Tibial nerve (tissue), 4 donors: Measurements from ENCODE around the gene TTC39B.

ENCODE experiments used
- CTCF ChIP-seq, 5 experiments: fragments of 200-600 bp in 3 of 5; fragments of 450-650 bp in 2 of 5; sonication (generic) in 3 of 5; IDR thresholded peaks; one replicate each; pipeline ENCODE4 v1.5.1; 2016 to 2019; ENCODE audit warnings: antibody characterized with exemption in 5 of 5, mild to moderate bottlenecking in 3 of 5, moderate library complexity in 2 of 5
- EP300 ChIP-seq, 2 donors: sonication (generic); formaldehyde crosslinking; IDR thresholded peaks; one replicate each; pipeline ENCODE4 v1.6.1; 2017; ENCODE audit warnings: antibody characterized with exemption in 2 of 2, mild to moderate bottlenecking in 1 of 2
- POLR2A ChIP-seq, 2 donors: fragments of 450-650 bp; IDR thresholded peaks; one replicate each; pipeline ENCODE4 v1.6.1; 2017; ENCODE audit warnings: antibody characterized with exemption in 2 of 2, mild to moderate bottlenecking in 2 of 2, moderate library complexity in 2 of 2

GRCh38 chr9:15133488-15133887, 173.5 kb downstream of the TTC39B start:
- TF ChIP-seq CTCF (IDR thresholded peaks at IDR 0.05) (no peak), EP300 (IDR thresholded peaks at IDR 0.05) (no peak), POLR2A (IDR thresholded peaks at IDR 0.05) (no peak)
